Uterus (tissue), 4 donors: ENCODE measurements around the gene SORCS3. TPM values are rescaled to one million over a fixed set of nuclear protein-coding genes. Genes with fewer than 3 reads are reported as not detected.

ENCODE experiments used
- DNase-seq, 2 donors: peaks; one replicate each; pipeline ENCODE4 v3.0.0-alpha.2; 2019 to 2020
- H3K27ac ChIP-seq, 2 donors: fragments of 200-600 bp; sonication (generic); 1 replicate in 1 of 2; 2 replicates in 1 of 2; pipeline ENCODE4 v1.5.1; 2016 to 2018
- H3K27me3 ChIP-seq, 2 donors: fragments of 200-600 bp; sonication (generic); one replicate each; pipeline ENCODE4 v1.5.1; 2018 to 2019; ENCODE audit warnings: control low read depth in 1 of 2
- H3K36me3 ChIP-seq, 2 donors: fragments of 200-600 bp; sonication (generic); one replicate each; pipeline ENCODE4 v1.5.1; 2019; ENCODE audit warnings: control low read depth in 1 of 2
- H3K4me1 ChIP-seq, 2 donors: fragments of 200-600 bp; sonication (generic); one replicate each; pipeline ENCODE4 v1.5.1; 2018 to 2019; ENCODE audit warnings: control low read depth in 1 of 2
- H3K4me3 ChIP-seq, 2 donors: fragments of 200-600 bp; sonication (generic); 1 replicate in 1 of 2; 2 replicates in 1 of 2; pipeline ENCODE4 v1.5.1; 2018 to 2019; ENCODE audit warnings: mild to moderate bottlenecking in 1 of 2
- H3K9me3 ChIP-seq, 2 donors: fragments of 200-600 bp; sonication (generic); one replicate each; pipeline ENCODE4 v1.5.1; 2019; ENCODE audit warnings: control low read depth in 1 of 2
- POLR2A ChIP-seq, 2 donors: fragments of 450-650 bp; IDR thresholded peaks; one replicate each; pipeline ENCODE4 v1.6.1; 2016; ENCODE audit warnings: antibody characterized with exemption in 2 of 2, mild to moderate bottlenecking in 1 of 2, moderate library complexity in 1 of 2
- intact Hi-C: fragments of 100-400 bp; cut with DNase I; formaldehyde crosslinking; loops from one replicate; pipeline ENCODE4 v1.15.1; 2023; ENCODE audit warnings: low total_unique reads
- total RNA-seq, 4 donors: library from RNA; depleted of rRNA in 3 of 4; stranded (reverse); fragments of >200 nt in 3 of 4; gene quantifications; one replicate each; pipeline versions ENCODE4 v1.1.0 to v1.2.4, GENCODE V29; 2014 to 2023
- TF ChIP-seq, protein P1 (sequence below), 4 experiments: fragments of 200-600 bp in 2 of 4; fragments of 450-650 bp in 2 of 4; sonication (generic) in 2 of 4; IDR thresholded peaks; one replicate each; pipeline ENCODE4 v1.5.1; 2016 to 2019; ENCODE audit warnings: antibody characterized with exemption in 4 of 4, mild to moderate bottlenecking in 2 of 4, moderate library complexity in 1 of 4
- donor health status: DM: yes; HTN: yes; CAD: no.

Gene SORCS3
- total RNA-seq, 4 donors from 2014 or later, result 0.77 to 2.4 TPM; not detected in 2

DNA sequence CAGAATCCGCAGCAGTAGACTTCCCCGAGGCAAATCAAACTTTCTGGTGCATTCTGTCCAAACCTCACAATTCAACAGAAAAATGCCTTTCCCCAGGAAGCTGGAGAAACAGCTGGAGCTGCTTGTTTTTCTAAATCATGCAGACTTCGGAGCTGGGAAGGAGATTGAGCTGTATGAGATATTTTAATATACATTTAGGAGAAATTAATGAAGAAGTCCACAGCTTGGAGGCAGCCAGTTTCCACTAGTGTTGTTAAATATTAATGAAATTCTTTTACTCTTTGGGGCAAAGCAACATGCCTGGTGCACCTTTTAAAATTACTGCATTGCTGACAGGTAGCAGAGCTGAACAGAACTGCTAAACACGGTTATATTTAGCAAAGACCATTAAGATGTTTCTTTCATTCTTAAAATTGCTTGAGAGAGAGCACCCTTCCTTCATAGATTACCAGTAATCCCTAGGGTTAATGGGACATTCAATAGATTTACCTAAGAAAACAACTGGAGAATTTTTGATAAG, 566.4 kb downstream of the SORCS3 start:
- Histone ChIP-seq H3K4me1 (no peaks in the 10 kb centered on the region), H3K27me3 (no peaks in the 10 kb centered on the region), H3K27ac (no peak overlapping the region), H3K36me3 (no peaks in the 10 kb centered on the region), H3K9me3 (no peaks in the 10 kb centered on the region), H3K4me3 (no peak overlapping the region)
- no peak for DNase-seq
- intact Hi-C loops, result no loop called here
- no peak for TF ChIP-seq POLR2A (IDR thresholded peaks at IDR 0.05)
- TF ChIP-seq, protein P1, sequence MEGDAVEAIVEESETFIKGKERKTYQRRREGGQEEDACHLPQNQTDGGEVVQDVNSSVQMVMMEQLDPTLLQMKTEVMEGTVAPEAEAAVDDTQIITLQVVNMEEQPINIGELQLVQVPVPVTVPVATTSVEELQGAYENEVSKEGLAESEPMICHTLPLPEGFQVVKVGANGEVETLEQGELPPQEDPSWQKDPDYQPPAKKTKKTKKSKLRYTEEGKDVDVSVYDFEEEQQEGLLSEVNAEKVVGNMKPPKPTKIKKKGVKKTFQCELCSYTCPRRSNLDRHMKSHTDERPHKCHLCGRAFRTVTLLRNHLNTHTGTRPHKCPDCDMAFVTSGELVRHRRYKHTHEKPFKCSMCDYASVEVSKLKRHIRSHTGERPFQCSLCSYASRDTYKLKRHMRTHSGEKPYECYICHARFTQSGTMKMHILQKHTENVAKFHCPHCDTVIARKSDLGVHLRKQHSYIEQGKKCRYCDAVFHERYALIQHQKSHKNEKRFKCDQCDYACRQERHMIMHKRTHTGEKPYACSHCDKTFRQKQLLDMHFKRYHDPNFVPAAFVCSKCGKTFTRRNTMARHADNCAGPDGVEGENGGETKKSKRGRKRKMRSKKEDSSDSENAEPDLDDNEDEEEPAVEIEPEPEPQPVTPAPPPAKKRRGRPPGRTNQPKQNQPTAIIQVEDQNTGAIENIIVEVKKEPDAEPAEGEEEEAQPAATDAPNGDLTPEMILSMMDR (IDR thresholded peaks at IDR 0.05), result no peak

- no peaks in the 10 kb centered on the region for H3K36me3 ChIP-seq
- no peak for DNase-seq
- intact Hi-C loops, result no loop called here
- TF ChIP-seq, protein P1 (IDR thresholded peaks at IDR 0.05), result no peak
- TF ChIP-seq POLR2A (IDR thresholded peaks at IDR 0.05), result no peak
- no peaks in the 10 kb centered on the region for H3K9me3 ChIP-seq
- H3K4me3 ChIP-seq, result no peak overlapping the region
- no peaks in the 10 kb centered on the region for H3K4me1 ChIP-seq
- H3K27ac ChIP-seq, result no peak overlapping the region
- no peaks in the 10 kb centered on the region for H3K27me3 ChIP-seq
These were observed 569.5 kb downstream of the SORCS3 start for GRCh38 chr10:105210546-105210945.

DNA sequence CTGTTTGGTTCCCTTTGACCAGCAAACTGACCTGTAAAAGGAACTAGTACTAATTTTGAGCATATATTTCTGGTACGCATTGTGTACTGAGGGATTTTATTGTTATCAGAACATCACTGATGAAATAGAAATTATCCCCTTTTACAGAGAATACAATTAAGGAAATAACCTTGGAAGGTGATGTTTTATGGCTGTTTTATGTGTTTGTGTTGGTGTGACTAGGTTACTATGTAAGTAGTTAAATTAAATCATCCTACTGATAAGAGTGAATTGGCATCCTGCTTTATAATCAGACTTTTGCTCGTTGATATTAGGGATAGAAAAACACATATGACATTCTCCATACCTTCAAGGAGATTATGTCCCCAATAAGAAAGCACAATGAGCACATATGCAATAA, 596.6 kb downstream of the SORCS3 start:
- Histone ChIP-seq H3K27me3 (no peaks in the 10 kb centered on the region), H3K4me1 (no peaks in the 10 kb centered on the region), H3K9me3 (no peaks in the 10 kb centered on the region), H3K4me3 (no peak overlapping the region), H3K36me3 (no peaks in the 10 kb centered on the region), H3K27ac (no peak overlapping the region)
- intact Hi-C loops, result no loop called here
- no peak for DNase-seq
- TF ChIP-seq, protein P1 (IDR thresholded peaks at IDR 0.05), result no peak

DNA sequence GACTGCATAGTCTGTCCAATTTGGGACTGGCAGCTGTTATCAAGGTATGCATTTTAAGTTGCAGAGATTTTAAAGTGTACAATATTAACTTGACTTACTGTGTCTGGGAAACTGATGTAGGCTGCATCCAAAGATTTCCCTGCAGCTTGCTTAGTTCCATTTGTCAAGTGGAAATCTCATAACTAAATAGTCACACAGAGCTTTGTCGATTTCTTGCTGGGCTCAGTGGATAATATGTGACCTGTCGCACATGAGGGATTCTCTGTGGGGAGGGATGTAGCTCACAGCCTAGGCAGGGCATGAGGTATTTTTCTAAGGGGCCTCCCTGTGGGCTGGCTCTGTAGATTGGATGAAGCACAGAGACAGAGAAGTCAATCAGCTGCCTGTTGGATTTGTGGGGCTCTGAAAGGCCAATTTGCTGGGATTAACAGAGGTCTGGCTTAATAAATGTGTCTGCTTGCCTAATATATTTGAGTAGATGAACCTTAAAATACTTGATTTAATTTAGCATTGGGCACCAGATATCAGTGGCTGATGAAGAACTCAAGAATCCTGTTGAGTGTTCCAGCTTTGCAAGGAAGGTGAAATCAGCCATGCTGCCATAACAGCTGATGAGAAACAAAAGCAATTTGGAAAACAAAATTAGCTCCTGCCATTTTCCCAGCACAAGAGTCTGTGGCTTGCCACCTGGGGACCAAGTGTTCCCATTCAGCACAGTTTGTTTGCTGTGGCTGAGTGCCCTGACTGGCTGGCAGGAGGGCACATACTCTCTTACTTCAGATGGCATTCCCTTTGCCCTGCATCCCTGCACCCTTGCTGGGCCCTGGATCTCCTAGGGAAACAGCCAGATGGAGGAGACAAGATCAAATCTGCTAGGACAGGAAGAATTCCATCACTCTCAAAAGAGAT, 598.5 kb downstream of the SORCS3 start:
- Histone ChIP-seq H3K27me3 (no peaks in the 10 kb centered on the region), H3K27ac (no peak overlapping the region), H3K9me3 (no peaks in the 10 kb centered on the region), H3K4me1 (no peaks in the 10 kb centered on the region), H3K36me3 (no peaks in the 10 kb centered on the region), H3K4me3 (no peak overlapping the region)
- no peak for DNase-seq
- intact Hi-C loops, result no loop called here
- TF ChIP-seq, protein P1 (IDR thresholded peaks at IDR 0.05), result no peak
- TF ChIP-seq POLR2A (IDR thresholded peaks at IDR 0.05), result no peak

DNA sequence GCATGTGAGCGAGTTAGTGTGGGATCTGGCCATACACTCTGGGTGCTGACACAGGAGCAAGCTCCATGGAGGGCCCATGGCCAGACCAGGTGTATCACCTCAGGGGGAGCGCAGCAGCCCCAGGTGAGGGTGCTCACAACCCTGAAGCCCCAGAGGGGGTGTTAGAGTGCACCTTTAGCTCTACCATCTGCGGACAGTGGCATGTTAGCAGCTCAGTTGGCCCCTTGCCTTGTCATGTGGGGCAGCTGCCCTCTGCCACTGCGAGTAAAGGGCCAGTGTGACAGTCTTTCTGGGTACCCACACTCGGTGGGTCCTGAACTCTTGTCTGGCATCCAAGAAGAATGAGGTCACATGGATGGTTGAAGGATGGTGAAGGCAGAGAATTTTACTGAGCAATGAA, 600.2 kb downstream of the SORCS3 start:
- Histone ChIP-seq H3K27me3 (no peaks in the 10 kb centered on the region), H3K9me3 (no peaks in the 10 kb centered on the region), H3K4me3 (no peak overlapping the region), H3K27ac (no peak overlapping the region), H3K4me1 (no peaks in the 10 kb centered on the region), H3K36me3 (no peaks in the 10 kb centered on the region)
- TF ChIP-seq POLR2A (IDR thresholded peaks at IDR 0.05), result no peak
- TF ChIP-seq, protein P1 (IDR thresholded peaks at IDR 0.05), result no peak
- intact Hi-C loops, result no loop called here
- DNase-seq, result no peak
